Measurements from ENCODE around the gene GRIK4. TPM values are rescaled to one million over a fixed set of nuclear protein-coding genes. Genes with fewer than 3 reads are reported as not detected.

The GRIK4 gene
- polyA plus RNA-seq, 1 donor, result 1.3 TPM

- DNase-seq, result peak; percentile 70
Measured at GRCh38 chr11:120710354-120711131, 199.0 kb downstream of the GRIK4 start.

GRCh38 chr11:120712014-120712413 is 200.5 kb downstream of the GRIK4 start:
- no peak for DNase-seq

GRCh38 chr11:120712881-120713280 is 201.3 kb downstream of the GRIK4 start:
- DNase-seq, result no peak

GRCh38 chr11:120713296-120713695 is 201.7 kb downstream of the GRIK4 start:
- peak; percentile 71 for DNase-seq

- no peak for DNase-seq
Measured at GRCh38 chr11:120714438-120714837, 202.9 kb downstream of the GRIK4 start.

GRCh38 chr11:120715239-120715638 is 203.7 kb downstream of the GRIK4 start:
- DNase-seq, result peak; percentile 63

GRCh38 chr11:120717042-120717441 is 205.5 kb downstream of the GRIK4 start:
- no peak for DNase-seq

- DNase-seq, result no peak
Measured at GRCh38 chr11:120717623-120718022, 206.1 kb downstream of the GRIK4 start.

GRCh38 chr11:120718171-120718570 is 206.6 kb downstream of the GRIK4 start:
- DNase-seq, result no peak

- no peak for DNase-seq
Measured at GRCh38 chr11:120719348-120719747, 207.8 kb downstream of the GRIK4 start.

GRCh38 chr11:120720760-120721159 is 209.2 kb downstream of the GRIK4 start:
- no peak for DNase-seq

GRCh38 chr11:120722524-120722923 is 211.0 kb downstream of the GRIK4 start:
- no peak for DNase-seq

- no peak for DNase-seq
Measured at GRCh38 chr11:120723751-120724150, 212.2 kb downstream of the GRIK4 start.

- no peak for DNase-seq
Measured at GRCh38 chr11:120727752-120728151, 216.2 kb downstream of the GRIK4 start.

- no peak for DNase-seq
Measured at GRCh38 chr11:120735035-120735434, 223.5 kb downstream of the GRIK4 start.

GRCh38 chr11:120738516-120739046 is 227.0 kb downstream of the GRIK4 start:
- no peak for DNase-seq

GRCh38 chr11:120739780-120740179 is 228.2 kb downstream of the GRIK4 start:
- DNase-seq, result no peak

GRCh38 chr11:120740380-120740779 is 228.8 kb downstream of the GRIK4 start:
- no peak for DNase-seq

GRCh38 chr11:120744016-120744994 is 232.8 kb downstream of the GRIK4 start:
- DNase-seq, result no peak

GRCh38 chr11:120746376-120746775 is 234.8 kb downstream of the GRIK4 start:
- DNase-seq, result no peak

GRCh38 chr11:120746836-120747609 is 235.5 kb downstream of the GRIK4 start:
- no peak for DNase-seq

Measured in left kidney (tissue), 2 donors.